GM10248 (cell line): ENCODE results near the gene DMRTA2.

ENCODE experiments used
- CTCF ChIA-PET: fragments of 300-600 bp; sonication (Branson Sonifier 250); formaldehyde crosslinking; extraction: SDS; loops from one replicate; lab custom pipeline; 2021; ENCODE audit warnings: antibody characterized with exemption; lab: Yijun Ruan, JAX
- POLR2A ChIA-PET: fragments of 350-650 bp; sonication (Branson Sonifier 250); formaldehyde crosslinking; extraction: SDS; loops from one replicate; lab custom pipeline; 2020; ENCODE audit warnings: antibody characterized with exemption; lab: Yijun Ruan, JAX
- DNase-seq: peaks from one replicate; pipeline ENCODE4 v3.0.0; 2012; ENCODE audit errors: extremely low spot score
- CTCF ChIP-seq: IDR thresholded peaks from 2 replicates; pipeline ENCODE4 v1.5.1; 2012; ENCODE audit warnings: mild to moderate bottlenecking, low read depth; ENCODE audit errors: extremely low read depth, missing control alignments, control extremely low read depth

The DMRTA2 gene

GRCh38 chr1:50424884-50425375 is 1.7 kb upstream of the DMRTA2 start:
- POLR2A ChIA-PET, result no interaction called here
- no peak for TF ChIP-seq CTCF
- DNase-seq, result no peak
- CTCF ChIA-PET, result no interaction called here

- DNase-seq, result peak; percentile 55
- CTCF ChIA-PET, result no interaction called here
- POLR2A ChIA-PET, result interaction anchor here (1.0 kb wide), 1 partner anchor 8 kb away, joined by 3 read pairs; no protein-coding TSS in a partner anchor
- no peak for TF ChIP-seq CTCF
Observed at GRCh38 chr1:50424045-50424883, 1.0 kb upstream of the DMRTA2 start.

GRCh38 chr1:50423670-50424000 is 392 bp upstream of the DMRTA2 start:
- POLR2A ChIA-PET, result interaction anchor here (1.0 kb wide), 1 partner anchor 9 kb away, joined by 3 read pairs; no protein-coding TSS in a partner anchor
- CTCF ChIA-PET, result no interaction called here
- peak; percentile 54 for DNase-seq
- no peak for TF ChIP-seq CTCF

- DNase-seq, result no peak
- TF ChIP-seq CTCF, result no peak
- ChIA-PET CTCF (no interaction called here), POLR2A (no interaction called here)
Observed at GRCh38 chr1:50422675-50422945, 633 bp downstream of the DMRTA2 start.

GRCh38 chr1:50421768-50422674 is 1.2 kb downstream of the DMRTA2 start:
- POLR2A ChIA-PET, result no interaction called here
- CTCF ChIA-PET, result no interaction called here
- no peak for TF ChIP-seq CTCF
- no peak for DNase-seq

GRCh38 chr1:50421366-50421748 is 1.9 kb downstream of the DMRTA2 start:
- ChIA-PET POLR2A (no interaction called here), CTCF (no interaction called here)
- TF ChIP-seq CTCF, result no peak
- no peak for DNase-seq
